Measurements from ENCODE around the gene KRTAP1-5.

- TF ChIP-seq CTCF (IDR thresholded peaks at IDR 0.05; ENCODE audit: low read length) (no peak), EZH2phosphoT487 (IDR thresholded peaks at IDR 0.05; ENCODE audit: low read length) (no peak)
These were observed 25.6 kb upstream of the KRTAP1-5 start for GRCh38 chr17:41052566-41052965.
